ENCODE measurements around the gene TRIM40.

GRCh38 chr6:30157999-30158398, 22.1 kb downstream of the TRIM40 start:
- no peak for TF ChIP-seq GATA2 (IDR thresholded peaks at IDR 0.05; ENCODE audit: low read depth, low read length)
- TF ChIP-seq GATA3 (IDR thresholded peaks at IDR 0.05; ENCODE audit: low read depth, low read length) = no peak
